NT2/D1 (cell line): ENCODE measurements around the gene MCF2L.

Experiments used
- SUZ12 ChIP-seq: IDR thresholded peaks from 2 replicates; pipeline ENCODE4 v1.6.1; 2011; ENCODE audit not compliant: insufficient read length, insufficient read depth; ENCODE audit errors: extremely low read depth
- YY1 ChIP-seq: IDR thresholded peaks from 2 replicates; pipeline ENCODE4 v1.6.1; 2011; ENCODE audit not compliant: insufficient read length, insufficient read depth
- ZNF274 ChIP-seq: IDR thresholded peaks from 2 replicates; pipeline ENCODE4 v1.6.1; 2011; ENCODE audit warnings: mild to moderate bottlenecking, low read depth, low read length

DNA sequence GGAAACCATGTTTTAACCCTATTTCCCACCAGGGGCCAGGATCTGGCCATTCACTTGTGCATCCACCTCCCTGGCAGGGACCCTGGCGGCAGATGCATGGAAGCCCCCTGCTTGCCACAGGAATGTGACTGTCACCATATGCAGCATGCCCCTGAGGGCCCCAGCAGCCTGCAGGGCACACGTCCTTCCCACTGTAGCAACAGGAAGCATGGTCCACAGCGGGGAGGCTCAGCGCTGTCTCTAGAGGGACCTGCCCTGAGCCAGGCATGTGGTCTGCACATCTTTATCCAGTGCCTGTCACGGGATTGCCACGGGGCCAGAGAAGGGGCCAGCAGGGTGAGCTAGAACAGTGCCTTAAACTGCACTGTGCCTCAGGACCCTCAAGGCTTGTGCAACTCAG, 34.9 kb upstream of the MCF2L start:
- no peak for TF ChIP-seq ZNF274
- no peak for TF ChIP-seq YY1
- TF ChIP-seq SUZ12, result no peak
